CD4-positive, alpha-beta T cell treated with Interleukin-15 for 1 hour (primary cell): Measurements from ENCODE around the gene STXBP6.
"Not testable (repeated sequence)": the region's sequence is repeated elsewhere in the genome, so short reads cannot be mapped to it uniquely, and the experiment has no call there.

Experiments
- DNase-seq: peaks from one replicate; pipeline ENCODE4 v3.0.0-alpha.2; 2020

STXBP6 gene

DNA sequence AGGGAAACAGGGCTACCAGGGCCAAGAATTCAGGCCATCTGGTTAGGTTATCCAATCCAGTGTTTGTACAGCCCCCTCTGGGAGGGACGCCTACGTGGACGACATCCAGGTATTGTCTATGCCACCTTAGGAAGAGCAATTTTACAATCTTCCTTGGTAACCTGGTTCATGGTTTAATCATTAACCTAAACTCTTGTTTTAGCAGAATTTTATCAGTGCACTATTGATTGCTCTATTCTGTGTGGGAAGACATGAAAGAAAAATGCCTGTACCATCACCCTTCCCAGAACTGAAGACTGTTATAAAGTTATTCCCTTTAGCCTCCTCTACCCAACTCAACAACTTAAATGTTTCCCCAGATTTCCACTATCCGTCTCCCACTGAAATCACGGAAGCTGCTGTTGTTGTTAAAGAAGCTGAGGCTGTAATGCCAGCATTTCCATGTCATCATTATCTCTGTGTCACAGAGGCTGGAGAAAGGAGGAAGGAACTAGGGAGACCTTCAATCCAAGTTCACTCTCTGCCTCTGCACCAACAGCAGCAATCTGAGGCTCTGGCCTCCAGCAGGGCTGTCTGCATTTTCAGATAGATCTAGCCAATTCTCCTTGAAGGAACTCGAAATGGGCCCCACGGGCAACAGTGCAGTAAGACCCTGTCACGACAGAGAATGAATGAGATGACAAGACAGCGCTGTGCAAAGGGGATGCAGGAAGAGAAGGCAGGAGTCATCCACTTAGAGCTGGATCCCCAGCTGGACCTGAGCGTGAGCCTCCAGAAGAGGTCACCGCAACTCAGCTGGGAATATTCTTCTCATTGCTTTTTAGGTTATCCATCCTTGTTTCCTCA, 232.5 kb downstream of the STXBP6 start:
- no peak for DNase-seq

GRCh38 chr14:24816929-24817211, 233.1 kb downstream of the STXBP6 start:
- DNase-seq: no peak

DNA sequence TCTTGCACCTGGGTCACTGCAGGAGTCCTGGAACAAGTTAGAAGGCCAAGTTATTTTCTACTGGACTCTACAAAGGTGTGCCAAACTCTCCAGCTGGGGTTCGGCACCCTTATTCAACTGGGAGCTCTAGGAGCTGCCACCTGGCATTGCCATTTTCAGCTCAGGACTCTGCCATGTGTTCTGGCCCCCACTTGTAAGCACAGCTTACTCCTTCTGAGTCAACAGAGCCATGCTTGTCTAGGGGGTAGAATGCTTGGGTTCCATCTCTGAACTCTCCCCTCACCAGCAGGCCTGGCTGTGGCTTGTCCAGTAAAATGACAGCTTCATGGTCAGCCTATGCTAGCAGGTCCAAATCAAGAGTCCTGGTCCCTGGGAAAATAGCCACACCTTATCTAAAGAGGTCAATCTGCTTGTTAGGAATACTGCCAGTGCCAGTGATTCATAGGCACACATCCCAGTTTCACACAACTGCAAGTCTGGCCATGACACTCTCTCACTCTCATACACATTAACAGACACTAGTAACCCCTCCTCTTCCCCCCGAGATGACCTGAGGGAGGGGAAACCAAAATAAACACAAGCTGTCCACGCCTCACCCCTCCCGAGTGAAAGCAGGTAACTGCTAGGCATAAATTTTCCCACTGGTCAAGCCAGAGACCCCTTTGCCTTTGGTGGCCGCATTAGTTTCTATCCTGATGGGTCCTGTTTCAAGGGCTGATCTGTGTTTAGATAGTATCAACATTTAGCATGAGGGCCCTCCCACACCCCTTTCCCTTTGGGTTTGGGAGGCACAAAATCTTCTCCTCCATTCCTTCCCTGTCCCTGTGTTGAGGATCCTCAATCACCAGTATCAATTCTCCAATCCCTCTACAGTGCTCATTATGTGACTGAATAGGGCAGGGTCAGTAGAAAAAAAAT, 233.7 kb downstream of the STXBP6 start:
- no peak for DNase-seq

DNA sequence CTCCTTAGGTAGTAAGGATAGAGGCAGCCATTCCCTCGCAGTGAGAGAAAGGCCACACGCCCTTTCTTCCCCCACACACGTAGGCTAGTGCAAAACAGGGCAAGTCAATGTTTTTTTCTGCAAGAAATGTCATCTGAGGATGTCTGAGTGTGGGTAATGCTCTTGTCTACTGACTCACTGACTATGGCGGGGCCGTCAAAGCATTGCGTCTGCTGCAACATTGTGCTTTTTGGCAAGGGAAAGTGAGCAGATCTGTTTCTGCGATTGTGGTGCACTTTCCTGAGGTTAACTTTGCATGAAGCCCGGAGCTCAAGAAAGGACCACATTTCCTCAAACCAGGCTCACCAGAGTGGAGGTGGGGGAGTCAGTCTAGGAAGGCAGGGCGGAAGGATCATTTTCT, 234.4 kb downstream of the STXBP6 start:
- DNase-seq: no peak

DNA sequence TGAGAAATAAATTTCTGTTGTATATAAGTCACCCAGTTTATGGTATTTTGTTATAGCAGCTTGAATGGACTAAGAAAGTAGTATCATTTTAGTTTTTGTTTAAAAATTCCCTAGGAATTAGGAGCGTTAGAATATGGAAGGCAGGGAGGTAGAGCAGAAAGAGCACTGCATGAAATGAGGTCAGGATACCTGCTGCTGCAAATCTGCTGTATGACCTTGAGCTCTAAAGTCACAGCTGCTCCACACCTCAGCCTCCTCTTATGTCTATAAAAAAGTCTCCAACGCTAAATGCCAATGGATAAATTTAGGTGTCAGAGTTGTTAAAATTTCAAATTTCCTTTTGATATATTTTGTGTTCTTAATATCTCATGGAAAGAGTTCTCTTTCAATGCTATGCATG, 235.0 kb downstream of the STXBP6 start:
- DNase-seq: no peak

DNA sequence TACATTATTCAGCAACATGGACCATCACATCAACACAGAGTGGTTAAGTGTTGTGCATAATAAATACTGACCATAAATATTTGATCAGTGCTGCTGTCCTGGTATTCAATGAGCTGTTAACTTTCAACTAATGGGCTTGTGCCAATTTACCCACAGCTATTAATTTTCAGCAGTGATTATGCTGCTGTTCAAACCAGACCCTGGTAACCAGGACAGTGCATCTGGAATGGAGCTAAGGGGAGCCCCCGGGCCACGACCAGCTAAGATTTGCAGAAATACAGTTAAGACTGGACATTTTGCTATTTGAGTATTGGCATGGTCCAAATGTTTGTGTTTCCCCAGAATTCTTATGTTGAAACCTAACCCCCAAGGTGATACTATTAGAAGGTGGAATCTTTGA, 235.6 kb downstream of the STXBP6 start:
- DNase-seq: no peak

GRCh38 chr14:24813819-24814259, 236.1 kb downstream of the STXBP6 start:
- no peak for DNase-seq

GRCh38 chr14:24813089-24813815, 236.7 kb downstream of the STXBP6 start:
- DNase-seq: no peak

DNA sequence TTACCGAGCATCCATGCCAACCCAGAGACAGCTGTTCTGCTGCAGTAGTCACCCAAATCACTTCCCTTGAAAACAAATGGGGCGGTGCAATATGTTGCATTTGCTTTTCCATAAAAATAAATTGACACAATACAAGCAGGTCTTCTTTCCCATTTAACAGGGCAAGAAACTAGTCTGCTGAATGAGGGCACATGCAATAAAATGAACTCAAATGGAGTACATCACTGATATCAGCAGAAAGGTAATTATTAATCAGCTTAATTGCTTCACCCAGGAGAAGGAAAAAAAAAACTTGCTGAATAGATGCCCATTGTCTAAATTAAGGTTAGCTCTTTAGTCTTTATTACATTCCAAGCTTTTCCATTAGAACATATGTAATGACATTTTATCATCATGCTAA, 240.8 kb downstream of the STXBP6 start:
- no peak for DNase-seq

- no peak for DNase-seq
Measured at GRCh38 chr14:24808412-24808811, 241.5 kb downstream of the STXBP6 start.

- DNase-seq: no peak
Measured at GRCh38 chr14:24806061-24806678, 243.8 kb downstream of the STXBP6 start.

DNA sequence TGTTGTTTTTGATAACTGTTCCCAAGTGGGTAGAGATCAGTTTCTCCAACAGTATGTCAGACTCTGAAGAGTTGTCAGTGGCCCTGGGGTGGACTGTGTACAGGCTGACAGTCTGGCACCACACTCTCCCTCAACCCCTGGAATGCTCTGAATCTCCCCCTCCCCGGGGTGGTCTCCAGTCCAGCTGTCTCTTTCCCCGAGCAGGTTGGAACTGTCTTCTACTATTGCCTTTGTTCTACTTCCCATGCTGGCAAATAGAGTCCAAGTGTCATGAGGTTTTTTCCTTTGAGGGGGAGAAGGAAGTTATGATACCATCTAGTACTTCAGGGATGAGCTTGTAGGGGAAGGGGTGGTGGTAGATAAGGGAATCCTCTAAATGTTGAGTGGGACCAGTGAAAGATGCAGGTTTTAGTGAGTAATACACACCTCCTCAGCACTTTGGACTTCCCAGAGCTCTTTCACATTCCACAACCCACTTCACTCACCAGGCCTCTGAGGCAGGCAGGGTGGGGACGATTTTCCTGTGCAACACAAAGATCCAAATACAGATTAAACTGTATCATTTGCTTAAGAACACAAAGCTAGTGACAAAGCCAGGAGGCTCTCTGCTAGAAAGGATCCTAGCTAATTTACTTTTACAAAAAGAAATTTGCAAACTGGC, 245.3 kb downstream of the STXBP6 start:
- no peak for DNase-seq

GRCh38 chr14:24803933-24804494, 245.9 kb downstream of the STXBP6 start:
- no peak for DNase-seq

- DNase-seq: not testable (repeated sequence)
Measured at GRCh38 chr14:24803426-24803825, 246.5 kb downstream of the STXBP6 start.

- no peak for DNase-seq
Measured at GRCh38 chr14:24802236-24802635, 247.7 kb downstream of the STXBP6 start.

GRCh38 chr14:24801024-24801423, 248.9 kb downstream of the STXBP6 start:
- DNase-seq: no peak

DNA sequence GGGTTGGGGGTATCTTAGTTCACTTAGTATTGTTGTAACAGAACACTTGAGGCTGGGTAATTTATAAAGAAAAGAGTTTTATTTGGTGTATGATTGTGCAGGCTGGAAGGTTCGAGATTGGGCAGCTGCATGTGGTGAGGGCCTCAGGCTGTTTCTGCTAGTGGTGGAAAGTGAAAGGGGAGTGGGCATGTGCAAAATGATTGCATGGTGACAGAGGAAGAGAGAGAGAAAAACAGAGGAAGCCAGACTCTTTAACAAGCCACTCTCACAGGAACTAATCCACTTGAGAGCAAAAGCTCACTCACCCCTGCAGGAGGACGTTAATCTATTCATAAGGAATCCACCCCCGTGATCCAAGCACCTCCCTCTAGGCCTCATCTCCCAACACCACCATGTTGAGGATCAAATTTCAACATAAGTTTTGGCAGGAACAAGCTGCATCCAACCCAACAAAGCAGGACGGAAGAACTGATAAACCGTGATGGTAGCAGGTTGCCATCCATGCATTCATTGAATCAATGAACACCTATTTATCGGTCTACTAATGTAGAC, 251.0 kb downstream of the STXBP6 start:
- no peak for DNase-seq

DNA sequence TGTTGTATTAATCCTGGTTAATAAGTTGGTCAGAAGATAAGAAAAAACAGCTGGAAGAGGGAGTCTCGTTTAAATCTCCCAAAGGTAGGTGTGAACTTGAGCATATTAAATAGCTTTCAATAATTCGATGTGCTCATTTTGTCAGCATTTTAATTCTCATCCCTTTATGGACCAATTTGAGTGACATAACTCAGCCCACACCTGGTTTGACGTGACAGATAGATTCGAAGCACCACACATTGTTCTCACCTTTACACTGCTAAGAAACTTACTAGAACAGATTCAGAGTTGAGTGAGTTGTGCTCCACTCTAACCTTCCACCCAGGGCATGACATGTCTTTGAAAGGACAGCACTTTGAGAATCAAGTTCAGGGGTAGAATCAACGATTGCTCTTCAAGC, 254.5 kb downstream of the STXBP6 start:
- no peak for DNase-seq

DNA sequence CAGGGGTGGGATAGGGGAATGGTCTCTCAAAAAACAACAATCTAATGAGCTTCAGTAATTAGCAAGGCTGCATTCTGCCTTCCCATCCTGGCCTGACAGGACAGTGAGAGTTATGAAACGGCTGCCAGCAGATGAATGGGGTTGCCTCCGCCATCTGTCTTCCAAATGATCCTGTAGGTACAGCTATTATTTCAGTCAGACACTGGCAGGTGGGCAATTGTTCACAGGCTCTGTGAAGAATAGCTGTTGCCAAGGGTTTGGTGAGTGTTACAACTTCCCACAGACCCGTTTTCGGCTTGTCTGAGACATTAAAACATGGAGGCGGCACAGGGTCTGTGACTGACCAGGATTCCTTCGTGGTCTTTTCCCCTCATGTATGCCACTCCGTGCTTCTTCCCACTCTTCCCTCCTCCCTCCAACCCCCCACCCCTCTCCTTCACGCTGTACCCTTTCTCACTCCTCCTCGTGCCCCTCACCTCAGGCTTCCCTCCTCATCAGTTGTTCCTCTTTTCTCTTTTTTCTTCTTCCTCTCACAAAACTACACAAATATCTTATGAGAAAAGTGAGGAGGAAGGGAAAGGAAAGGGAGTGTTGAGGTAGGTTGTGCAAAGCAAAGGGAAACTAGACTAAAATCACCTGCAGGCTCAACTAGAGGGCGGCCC, 255.2 kb downstream of the STXBP6 start:
- DNase-seq: no peak

DNA sequence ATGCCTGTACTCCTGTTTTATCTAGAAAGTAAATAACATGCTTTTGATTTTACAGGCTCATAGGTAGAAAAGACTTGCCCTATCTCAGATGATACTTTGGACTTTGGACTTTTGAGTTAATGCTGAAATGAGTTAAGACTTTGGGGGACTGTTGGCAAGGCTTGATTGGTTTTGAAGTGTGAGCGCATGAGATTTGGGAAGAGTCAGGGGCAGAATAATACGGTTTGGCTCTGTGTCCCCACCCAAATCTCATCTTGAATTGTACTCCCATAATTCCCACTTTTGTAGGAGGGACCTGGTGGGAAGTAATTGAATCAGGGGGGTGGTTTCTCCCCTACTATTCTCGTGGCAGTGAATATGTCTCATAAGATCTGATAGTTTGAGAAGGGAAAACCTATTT, 259.8 kb downstream of the STXBP6 start:
- no peak for DNase-seq

DNA sequence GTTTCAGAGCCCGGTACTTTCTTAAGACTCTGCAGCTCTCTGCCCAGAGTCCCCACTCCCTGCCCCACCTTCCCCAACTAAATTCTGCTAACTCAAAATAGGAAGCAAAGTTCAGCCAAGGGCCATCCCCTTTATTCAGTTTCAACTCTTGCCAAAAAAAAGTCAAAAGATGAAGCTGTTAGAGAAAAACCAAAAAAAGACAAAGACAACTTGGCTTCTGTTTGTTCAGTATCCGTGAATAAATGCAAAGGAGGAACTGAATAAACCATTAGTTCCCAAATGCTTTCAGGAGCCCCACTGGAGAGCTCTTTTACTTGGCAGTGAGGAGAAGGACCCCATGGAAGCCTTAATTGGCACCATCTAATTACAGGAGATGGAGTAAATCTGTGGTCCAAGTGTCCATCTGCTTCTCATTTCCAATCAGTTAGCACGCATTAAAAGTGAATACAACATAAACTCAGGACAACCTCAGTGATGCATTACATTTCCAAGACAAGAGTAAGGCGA, 260.5 kb downstream of the STXBP6 start:
- DNase-seq: no peak
